ENCODE measurements around the gene ADGRL3.
"Not testable (repeated sequence)": the region's sequence is repeated elsewhere in the genome, so short reads cannot be mapped to it uniquely, and the experiment has no call there.

Gene ADGRL3

GRCh38 chr4:61924131-61924530 is 724.0 kb downstream of the ADGRL3 start:
- DNase-seq = no peak

DNA sequence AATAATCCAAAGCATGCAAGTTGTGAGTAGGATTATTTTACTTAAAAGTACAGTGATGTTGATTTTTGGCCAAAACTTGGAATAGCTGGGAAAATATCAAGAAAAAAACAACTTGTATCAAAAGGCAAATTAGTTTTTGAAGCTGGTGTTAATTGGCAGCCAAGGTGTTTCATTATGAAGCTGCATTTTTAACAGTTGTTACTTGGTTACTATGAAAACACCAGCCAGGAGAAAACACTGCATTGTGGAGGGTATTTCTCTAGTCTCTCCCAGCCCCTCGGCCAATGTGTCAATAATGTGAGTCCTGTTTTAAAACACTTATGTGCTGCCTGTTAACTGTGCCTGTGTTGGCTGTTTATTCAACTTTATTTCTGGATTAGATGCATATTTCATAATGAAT is 733.4 kb downstream of the ADGRL3 start:
- DNase-seq = no peak

GRCh38 chr4:61934198-61934597 is 734.1 kb downstream of the ADGRL3 start:
- DNase-seq = no peak

GRCh38 chr4:61938250-61938846 is 738.2 kb downstream of the ADGRL3 start:
- DNase-seq = no peak

DNA sequence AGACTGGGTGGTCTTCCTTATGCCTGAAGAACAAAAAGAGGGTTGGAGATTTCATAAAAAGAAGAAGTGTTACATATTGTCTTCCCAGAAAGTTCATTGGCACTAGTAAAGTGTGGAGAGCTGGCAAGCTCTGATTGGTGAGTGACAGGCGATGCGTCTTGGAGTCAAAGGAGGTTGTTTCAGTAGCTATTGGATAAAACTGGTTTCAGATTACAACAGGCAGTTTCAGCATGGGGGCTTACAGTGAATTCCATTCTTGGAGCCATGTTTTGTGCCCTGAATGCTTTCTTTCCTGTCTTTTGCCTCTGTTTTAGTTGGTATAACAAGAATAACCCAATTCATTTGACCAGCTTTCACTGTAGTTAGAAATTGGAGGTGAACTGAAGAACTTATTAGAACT is 750.5 kb downstream of the ADGRL3 start:
- DNase-seq = no peak

DNA sequence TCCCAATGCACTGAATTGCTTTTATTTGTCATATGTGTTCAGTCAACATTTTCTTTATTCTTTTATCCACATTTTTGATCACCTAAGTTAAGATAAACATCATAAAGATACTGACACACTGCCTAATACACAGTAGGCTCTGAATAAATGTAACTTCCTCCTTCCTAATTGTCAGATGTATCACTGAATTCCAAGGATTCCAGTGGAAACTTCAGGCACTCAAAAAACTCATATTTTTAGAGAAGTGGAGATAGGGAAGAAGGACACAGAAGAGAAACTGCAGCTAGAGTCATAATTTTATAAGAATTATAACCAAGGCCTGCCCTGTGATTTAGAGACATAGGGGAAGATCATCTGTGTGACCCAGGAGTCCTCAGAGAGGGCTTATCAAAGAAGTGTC is 753.3 kb downstream of the ADGRL3 start:
- DNase-seq = no peak

GRCh38 chr4:61958591-61958990 is 758.5 kb downstream of the ADGRL3 start:
- DNase-seq = no peak

- no peak for DNase-seq
Measured at GRCh38 chr4:61959087-61959486, 759.0 kb downstream of the ADGRL3 start.

DNA sequence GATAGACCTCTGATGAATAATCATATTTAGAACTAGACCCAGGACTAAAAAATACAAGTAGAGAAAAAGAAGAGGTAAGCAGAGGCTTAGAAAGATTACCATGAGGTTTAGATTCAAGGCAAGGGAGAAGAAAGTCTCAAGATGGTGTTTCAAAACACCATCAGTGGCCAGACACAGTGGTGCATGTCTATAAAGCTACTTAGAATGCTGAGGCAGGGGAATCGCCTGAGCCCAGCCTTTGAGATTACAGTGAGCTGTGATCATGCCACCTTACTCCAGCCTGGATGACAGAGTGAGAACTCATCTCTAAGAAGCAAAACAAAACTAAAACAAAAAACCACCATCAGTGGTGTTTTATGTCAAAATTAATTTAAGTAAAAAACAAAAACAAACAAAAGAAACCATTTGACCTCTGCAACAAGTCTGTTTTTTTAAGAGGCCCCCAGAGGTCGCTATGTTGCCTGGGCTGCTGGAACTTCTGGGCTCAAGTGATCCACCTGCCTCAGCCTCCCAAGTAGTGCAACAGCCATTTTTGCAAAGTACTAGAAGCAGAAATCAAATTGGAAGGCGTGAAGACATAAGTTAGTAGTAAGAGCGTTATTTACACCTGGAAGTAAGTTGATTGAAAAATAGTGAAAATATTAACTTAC is 784.3 kb downstream of the ADGRL3 start:
- no peak for DNase-seq

GRCh38 chr4:61985426-61985825 is 785.3 kb downstream of the ADGRL3 start:
- DNase-seq = no peak

DNA sequence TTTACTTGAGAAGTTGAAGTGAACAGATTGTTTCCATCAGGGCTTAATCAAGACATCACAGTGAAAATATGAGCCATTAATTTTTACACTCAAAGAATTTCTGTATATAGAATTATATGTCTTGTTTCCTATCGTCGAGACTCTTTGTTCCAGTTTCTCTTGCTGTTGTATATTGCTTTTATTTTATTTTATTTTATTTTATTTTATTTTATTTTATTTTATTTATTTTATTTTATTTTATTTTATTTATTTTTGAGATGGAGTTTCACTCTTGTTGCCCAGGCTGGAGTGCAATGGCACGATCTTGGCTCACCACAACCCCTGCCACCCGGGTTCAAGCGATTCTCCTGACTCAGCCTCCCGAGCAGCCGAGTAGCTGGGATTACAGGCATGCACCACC is 786.8 kb downstream of the ADGRL3 start:
- DNase-seq = not testable (repeated sequence)

GRCh38 chr4:61992351-61992750 is 792.2 kb downstream of the ADGRL3 start:
- DNase-seq = no peak

GRCh38 chr4:61994036-61994435 is 793.9 kb downstream of the ADGRL3 start:
- no peak for DNase-seq

GRCh38 chr4:61995717-61996340 is 795.7 kb downstream of the ADGRL3 start:
- no peak for DNase-seq

DNA sequence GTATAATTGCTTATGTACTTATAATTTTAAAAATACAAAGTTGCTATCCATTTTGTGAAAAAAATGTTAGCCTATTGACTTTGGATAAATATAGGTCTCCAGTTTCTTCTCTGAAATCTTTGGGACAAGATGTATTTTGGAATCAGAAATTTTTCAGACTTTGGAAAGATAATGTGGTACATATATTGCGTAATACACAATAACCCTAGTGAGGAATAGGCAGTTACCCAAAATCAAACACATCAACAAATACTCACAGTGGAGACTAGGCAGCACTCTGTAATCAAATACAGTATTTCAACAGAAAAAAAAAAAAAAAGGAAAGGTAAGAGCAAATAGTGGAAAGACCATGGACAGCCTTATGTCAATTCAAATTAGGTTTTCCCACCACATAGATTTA is 796.8 kb downstream of the ADGRL3 start:
- no peak for DNase-seq

- DNase-seq = no peak
Measured at GRCh38 chr4:61997831-61998230, 797.7 kb downstream of the ADGRL3 start.

DNA sequence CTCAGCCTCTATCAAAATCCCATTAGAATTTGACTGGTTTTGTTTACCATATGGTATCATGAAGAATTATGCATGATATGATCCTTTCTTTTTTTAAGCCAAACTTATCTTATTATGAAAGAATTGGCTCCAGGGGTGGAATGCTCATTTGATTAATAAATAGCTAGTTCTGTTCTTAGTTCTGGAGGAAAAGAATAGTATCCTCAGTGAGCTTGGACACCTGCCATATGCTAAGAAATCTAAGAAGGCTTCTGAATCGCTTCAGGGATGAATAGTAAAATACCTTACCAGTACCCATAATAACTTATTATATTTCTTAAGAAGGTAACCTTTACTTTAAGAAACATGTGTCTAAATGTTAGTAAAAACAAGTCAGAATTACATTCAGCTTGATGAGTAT is 803.6 kb downstream of the ADGRL3 start:
- DNase-seq = no peak

DNA sequence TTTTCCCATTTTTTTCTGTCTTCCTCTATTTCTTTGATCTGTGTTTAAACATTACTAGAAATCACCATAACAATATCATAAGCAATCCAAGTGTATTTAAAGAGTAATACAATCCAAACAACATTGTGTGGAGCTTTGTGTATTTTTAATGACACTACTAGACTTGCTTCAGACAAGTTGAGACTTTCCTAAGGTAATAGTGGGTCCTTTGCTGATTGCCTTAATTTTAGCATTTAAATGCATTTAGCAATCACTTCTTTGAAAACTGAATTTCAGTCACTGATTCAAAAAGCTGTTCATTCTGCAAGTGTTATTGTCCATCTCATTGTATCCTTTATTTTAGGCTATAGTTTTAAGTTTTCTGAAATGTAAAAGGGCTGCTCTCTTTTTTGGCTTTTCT is 804.8 kb downstream of the ADGRL3 start:
- no peak for DNase-seq

GRCh38 chr4:62006108-62006507 is 806.0 kb downstream of the ADGRL3 start:
- no peak for DNase-seq

DNA sequence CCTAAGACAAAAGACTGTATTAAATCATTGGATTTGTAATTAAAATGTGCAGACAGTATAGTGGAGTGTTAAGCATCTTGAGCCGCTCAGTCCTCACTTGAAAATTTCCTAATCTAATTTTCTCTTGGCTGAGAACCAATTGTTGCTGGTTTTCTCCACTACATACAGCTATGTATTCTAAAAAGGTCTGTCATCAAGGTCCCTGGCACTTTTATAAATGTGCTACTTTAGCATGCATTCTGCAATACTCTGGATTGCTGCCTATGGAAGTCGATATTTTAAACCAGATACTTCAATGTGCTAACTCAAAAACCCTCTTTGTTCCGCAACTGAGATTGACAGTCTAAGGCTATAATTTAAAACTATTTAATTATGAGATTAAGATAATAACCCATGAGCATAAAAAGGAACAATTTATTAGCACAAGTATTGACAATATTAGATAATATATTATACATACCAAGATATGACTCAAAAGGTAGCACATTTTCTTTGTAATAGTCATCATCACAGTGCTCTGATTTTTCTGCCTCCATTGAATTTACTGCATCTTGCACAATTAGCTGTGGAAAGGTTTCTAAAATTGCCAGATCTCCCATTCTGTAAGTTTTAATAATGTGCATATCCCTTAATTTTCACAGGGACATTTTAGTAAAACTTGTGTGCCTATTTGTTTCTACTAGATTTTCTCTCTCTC is 815.1 kb downstream of the ADGRL3 start:
- DNase-seq = no peak

DNA sequence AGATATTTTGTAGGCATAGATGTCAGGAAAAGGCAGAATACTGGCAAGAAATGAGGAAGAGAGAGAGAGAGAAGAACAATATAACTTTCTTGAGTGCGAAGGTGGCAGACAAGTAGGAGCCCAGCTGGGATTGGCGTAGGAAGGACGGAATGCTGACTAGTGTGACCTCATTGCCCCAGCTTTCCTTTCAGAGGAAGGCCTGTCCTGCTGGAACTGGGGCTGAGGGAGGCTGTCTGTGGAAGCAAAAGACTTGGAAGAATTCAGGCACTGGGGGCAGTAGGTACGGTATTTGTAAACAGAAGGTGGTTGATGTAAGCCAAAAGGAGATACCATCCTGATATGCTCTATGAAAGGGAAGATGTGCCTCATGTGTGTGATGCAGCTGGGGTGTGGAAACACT is 818.4 kb downstream of the ADGRL3 start:
- no peak for DNase-seq

GRCh38 chr4:62023633-62024032 is 823.5 kb downstream of the ADGRL3 start:
- DNase-seq = no peak

GRCh38 chr4:62028745-62029144 is 828.6 kb downstream of the ADGRL3 start:
- DNase-seq = no peak

GRCh38 chr4:62030958-62031357 is 830.8 kb downstream of the ADGRL3 start:
- no peak for DNase-seq

Data from activated effector memory CD4-positive, alpha-beta T cell treated with anti-CD3 and anti-CD28 coated beads, Interleukin-2, amount 50 U/mL, for 16 hours (primary cell).